IMR-90 (cell line): ENCODE data around the gene UNC79.

Source experiments
- CEBPB ChIP-seq: IDR thresholded peaks from 2 replicates; pipeline ENCODE4 v1.6.1; 2012; ENCODE audit warnings: low read depth, low read length, improper control_type of control experiment
- CTCF ChIP-seq: conservative IDR thresholded peaks from 2 replicates; pipeline ENCODE4 v1.5.1; 2012; ENCODE audit warnings: mild to moderate bottlenecking, low read depth, low read length, improper control_type of control experiment
- ELK1 ChIP-seq: fragments of 150-350 bp; IDR thresholded peaks from 2 replicates; pipeline ENCODE4 v1.6.1; 2016; ENCODE audit warnings: low read depth, mild to moderate bottlenecking, low read length, moderate library complexity, borderline replicate concordance
- MAZ ChIP-seq: IDR thresholded peaks from 2 replicates; pipeline ENCODE4 v1.6.1; 2012; ENCODE audit warnings: low read depth, mild to moderate bottlenecking, low read length, improper control_type of control experiment, moderate library complexity, borderline replicate concordance
- MXI1 ChIP-seq: IDR thresholded peaks from 2 replicates; pipeline ENCODE4 v1.6.1; 2012; ENCODE audit warnings: low read depth, mild to moderate bottlenecking, low read length, moderate library complexity, borderline replicate concordance
- RAD21 ChIP-seq: IDR thresholded peaks from 2 replicates; pipeline ENCODE4 v1.6.1; 2012; ENCODE audit warnings: low read length, improper control_type of control experiment
- SMC3 ChIP-seq: fragments of 150-350 bp; IDR thresholded peaks from 2 replicates; pipeline ENCODE4 v1.6.1; 2016; ENCODE audit warnings: low read depth, mild to moderate bottlenecking, antibody characterized with exemption, low read length, moderate library complexity

- no peak for TF ChIP-seq MAZ
- no peak for TF ChIP-seq CTCF
- no peak for TF ChIP-seq CEBPB
- TF ChIP-seq ELK1, result no peak
- TF ChIP-seq SMC3, result no peak
- TF ChIP-seq MXI1, result no peak
- TF ChIP-seq RAD21, result no peak
Measured at GRCh38 chr14:93381644-93382043, 49.1 kb upstream of the UNC79 start.
